ENCODE measurements around the gene SLC30A2.

SLC30A2 gene

DNA sequence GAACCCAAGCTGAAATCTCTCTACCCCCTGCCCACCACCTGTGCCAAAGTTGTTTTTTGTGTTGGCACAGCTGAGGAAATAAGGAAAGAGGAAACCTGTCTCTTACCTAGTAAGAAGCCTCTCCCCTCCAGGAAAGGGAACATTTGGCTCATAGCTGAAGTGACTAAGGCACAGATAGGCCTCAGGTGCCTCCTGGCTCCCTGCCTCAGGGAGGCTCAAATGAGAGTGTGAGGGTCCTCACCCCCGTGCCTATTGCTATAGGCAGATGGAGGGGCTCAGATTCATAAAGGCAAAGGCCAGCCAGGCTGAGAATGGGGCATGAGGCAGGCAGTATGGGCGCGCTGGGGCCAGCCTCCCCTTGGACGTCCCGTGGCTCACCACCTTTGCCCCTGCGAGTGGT, 7.4 kb downstream of the SLC30A2 start:
- DNase-seq, result no peak

DNA sequence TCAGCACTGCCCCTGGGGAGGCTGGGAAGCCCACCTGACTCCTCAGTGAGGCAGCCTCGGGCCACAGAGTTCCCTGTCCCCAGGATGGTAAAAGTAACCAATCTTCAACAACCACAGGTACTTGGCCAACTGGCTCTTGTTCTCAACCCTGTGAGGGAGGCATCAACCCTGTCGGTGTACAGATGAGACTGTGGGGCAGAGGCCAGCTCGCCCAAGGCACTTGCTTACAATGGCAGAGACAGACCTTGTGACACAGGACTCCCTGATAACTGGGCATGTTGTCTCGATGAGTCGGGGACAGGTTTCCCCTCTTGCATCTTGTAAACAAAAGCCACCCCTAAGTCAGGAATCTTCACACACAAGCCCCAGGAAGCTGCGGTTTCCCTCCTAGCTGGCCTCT, 8.0 kb downstream of the SLC30A2 start:
- DNase-seq, result no peak

DNA sequence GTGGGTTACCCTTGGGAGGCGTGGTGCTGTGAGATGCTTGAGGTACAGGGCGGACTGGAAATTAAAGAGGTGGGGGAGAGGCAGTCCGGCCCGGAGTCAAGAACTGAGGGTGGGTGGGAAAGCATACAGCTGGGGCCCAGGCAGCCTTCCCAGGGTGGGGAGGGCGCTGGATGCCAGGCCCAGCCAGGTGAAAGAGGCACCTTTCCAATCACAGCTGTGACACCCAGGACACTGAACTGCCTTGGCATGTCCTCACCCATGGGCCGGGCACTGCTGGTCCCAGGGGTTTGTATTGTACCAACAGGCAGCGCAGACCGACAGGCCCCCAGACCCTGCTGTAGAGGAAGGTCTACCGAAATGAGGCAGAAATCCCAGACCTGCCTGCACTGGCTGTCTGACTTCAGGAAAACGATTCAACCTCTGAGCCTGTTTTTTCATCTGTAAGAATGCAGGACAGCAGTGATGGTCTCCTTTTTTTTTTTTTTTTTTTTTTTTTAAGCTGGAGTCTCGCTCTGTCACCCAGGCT, 9.1 kb downstream of the SLC30A2 start:
- DNase-seq, result no peak

DNA sequence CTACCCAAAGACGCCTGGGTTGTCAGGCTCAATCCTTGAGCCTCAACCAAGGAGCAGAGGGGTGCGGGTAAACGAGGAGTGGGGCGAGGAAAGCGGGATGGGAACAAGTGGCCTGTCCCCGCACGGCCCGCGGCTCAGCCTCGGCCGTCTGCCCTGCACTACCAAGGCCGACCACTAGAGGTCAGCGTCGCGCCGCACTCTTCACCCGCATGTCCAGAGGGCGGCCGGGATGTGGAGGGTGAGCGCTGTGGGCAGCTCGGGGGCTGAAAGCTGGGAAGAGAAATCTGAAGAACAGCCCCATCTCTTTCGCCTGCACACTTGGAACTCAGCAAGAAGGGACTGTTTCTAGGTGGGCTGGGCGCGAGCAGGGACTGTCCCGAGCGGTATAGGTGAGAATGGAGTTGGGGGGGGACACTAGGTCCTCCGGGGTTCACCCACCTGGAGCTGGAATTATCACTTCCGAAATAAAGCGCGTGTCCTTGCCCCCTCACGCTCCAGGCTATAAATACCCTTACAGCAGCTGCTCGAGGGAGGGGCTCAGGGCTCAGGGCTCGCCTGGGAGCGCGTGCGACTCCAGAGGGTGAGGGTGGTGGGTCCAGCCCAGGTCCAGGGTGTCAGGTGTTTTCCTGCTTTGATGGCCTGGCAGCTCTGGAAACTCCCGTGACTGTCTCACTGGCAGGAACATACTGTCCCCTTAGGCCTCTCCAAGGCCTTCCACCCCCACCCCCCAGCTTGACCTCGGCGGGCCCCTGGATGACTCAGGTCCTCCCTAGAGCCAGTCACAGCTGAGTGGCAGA, 9.8 kb downstream of the SLC30A2 start:
- no peak for DNase-seq

DNA sequence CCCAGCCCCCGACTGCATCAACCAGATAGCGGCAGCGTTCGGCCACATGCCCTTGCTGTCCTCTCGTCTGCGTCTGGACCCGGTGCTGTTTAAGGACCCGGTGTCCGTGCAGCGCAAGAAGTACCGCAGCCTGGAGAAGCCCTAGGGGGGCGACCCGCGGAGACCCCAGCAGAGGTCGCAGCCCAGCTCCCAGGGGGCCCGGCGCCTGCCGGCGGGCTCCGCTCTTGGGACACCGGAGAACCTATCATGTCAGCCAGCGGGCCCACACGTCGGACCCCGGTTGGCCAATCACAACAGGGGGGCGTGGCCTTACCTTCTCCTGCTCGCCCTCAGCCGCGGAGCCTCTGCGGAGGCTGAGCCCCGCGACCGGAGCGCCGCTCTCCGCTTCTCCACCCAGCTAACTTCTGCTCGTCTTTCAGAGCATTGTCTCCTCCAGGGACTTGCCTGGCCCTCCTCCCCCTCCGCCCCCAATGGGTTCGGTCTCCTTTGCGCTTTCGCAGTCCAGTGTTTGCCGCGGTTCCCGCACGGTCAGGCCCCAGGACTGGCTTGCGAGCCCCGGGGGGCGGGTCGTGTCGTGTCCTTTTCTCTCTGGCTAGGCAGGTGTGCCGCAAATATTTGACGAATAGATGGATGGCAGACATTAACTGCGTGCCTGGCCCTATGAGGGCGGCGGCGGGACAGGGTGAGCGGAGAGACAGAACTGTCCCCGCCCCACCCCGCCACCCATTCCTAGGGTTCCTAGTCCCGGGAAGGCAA, 10.5 kb downstream of the SLC30A2 start:
- DNase-seq, result peak; percentile 64

DNA sequence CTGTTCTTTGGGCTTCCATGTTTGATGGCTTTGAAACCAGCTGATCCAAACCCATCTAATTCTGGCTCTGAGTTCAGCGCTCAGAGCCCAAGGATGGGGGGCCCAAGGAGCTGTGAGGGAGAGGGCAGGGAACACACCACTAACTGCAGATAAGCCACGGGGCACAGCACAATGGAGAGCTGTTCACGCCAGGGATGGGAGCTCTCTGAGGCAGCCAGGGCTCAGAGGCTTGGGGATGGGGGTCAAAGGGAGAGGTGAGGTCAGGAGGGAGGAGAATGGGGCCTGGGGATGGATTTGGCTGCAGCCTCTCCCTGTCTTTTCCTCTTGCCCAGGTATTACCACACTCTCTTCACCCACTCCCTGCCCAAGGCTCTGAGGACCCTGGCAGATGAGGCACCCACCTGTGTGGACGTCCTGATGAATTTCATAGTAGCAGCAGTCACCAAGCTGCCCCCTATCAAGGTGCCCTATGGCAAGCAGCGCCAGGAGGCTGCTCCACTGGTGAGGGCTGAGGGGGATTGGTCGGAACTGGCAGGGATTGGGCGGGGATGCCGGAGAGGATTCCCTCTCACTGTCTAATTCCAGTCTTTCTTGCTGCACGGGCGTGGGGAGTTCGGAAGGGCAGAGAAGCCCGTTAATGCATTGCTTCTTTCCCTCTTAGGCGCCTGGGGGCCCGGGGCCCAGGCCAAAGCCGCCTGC, 11.3 kb downstream of the SLC30A2 start:
- no peak for DNase-seq

DNA sequence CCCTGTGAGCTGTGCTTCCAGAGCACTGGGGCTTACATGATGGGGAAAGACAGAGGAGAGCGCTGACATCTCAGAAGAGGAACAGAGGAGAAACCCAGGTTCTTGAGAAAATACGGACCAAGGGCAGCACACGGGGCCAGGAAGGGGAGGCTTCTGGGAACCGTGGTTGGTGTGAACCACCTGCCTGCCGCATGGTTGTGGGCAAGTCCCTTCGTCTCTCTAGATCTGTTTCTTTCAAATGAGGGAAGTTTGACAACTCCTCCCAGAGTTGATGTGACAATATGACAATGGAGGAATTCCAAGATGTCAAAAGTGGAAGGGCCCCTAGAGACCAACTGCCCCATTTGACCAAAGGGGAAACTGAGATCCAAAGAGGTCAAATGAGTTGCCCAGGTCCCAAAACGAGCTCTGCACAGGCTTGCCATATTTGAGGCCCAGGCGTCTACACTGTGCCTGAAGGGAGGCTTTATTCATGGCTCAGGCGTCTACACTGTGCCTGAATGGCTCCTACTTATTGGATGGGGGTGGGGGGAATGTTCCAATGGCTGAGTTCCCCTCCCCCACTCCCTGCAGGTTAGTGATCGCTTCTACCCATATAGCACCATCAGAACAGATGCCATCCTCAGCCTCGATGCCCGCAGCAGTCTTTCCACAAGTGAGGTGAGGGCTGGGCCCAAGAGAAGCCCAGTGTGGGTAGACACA, 13.1 kb downstream of the SLC30A2 start:
- DNase-seq, result no peak

DNA sequence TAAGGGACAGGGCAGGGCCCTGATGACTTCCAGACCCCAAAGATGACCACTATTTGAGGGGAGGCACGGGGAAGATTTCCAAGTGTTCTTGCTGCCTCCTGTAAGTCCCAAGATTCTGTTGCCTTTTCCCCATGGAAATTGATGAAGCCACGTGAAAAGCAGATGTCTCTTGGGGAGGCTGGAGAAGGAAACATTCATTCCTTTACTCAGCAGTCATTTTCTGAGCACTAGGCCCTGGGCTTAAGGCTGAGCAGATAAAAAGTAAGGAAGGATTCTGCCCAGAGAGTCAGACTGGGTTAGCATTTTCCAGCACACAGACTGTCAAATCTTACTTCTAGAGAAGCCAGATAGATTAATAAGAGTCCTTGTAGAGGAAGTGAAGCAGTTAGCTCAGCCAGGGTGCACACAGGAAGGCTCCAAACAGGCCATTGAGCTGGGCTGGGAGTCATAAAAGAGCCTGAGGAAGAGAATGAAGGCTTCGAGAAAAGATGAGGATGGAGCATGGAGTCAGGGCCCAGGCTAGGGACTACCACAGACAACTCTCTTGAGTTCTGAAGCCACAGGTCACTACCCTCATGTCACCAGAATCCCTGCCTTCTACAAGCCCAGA, 14.2 kb downstream of the SLC30A2 start:
- DNase-seq, result no peak

DNA sequence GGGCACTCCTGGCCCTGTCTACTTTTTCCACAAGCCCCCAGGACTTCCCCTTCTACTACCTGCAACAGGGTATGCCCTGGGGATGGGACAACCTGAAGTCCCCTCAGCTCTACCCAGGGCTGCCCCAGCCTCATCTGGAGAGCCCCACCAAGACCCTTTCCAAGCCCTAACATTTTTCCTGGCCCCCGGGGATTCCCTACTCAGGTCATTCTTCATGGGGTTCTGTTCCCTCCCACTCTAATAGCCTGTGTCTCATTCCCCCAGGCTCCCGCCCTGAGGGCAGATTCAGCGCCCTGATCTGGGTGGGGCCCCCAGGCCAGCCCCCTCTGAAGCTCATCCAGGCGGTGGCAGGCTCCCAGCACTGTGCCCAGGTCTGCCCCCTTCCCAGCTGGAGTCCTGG, 14.7 kb downstream of the SLC30A2 start:
- DNase-seq, result no peak

DNA sequence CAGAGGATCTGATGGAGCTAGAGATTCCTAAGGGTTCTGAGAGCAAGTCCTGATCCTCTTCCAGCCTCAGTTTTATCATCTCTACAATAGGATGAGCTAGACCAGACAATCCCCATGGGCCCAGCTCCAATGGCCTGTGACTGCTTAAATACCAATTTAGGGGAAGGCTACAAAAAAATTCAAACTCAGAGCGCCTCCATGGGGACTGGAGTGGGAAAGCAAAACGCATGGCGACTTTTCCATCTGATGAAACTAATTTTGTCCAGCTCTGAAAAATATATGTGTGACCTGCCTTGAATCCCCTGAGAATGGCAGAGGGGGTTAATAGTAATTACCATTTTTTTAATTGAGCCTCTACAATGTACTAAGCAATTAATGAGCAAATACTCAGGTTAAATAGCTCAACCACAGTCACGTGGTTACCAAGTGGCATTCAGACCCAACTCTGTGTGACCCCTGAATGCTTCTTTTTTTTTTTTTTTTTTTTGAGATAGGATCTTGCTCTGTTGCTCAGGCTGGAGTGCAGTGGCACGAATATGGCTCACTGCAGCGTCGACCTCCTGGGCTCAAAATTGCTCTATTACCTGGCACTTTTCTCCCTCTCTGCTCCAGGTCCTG, 15.9 kb downstream of the SLC30A2 start:
- DNase-seq, result no peak

DNA sequence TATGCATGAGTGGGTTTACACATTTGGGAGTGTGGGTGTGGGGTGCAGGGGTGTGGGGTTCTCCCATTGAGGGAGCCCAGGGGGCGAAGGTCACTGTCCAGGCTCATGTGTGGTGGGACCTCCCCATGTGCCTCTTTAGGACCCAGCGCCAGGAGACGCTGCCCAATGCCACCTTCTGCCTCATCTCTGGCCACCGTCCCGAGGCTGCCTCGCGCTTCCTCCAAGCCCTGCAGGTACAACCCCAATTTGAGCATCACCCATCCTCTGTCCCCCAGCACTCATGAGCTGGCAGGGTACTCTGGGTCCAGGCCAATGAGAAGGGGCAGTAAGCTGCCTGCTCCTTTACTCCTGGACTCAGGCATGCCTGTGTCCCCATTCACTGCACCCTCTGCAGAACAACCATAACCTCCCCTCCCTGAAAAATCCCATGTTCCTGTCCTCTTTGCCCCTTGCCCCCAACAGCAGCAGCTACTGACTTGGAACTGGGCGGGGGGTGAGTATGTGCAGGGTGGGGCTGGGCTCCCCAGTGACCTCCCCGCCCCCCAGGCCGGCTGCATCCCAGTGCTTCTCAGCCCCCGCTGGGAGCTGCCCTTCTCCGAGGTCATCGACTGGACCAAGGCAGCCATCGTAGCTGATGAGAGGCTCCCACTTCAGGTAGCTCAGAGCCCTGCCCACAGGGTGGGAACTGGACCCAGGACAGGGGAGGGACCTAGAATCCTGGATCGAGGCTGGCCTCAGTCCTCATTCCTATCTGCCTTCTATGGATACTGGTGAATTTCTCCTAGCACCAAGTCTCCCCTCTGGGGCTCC, 16.7 kb downstream of the SLC30A2 start:
- DNase-seq, result no peak

DNA sequence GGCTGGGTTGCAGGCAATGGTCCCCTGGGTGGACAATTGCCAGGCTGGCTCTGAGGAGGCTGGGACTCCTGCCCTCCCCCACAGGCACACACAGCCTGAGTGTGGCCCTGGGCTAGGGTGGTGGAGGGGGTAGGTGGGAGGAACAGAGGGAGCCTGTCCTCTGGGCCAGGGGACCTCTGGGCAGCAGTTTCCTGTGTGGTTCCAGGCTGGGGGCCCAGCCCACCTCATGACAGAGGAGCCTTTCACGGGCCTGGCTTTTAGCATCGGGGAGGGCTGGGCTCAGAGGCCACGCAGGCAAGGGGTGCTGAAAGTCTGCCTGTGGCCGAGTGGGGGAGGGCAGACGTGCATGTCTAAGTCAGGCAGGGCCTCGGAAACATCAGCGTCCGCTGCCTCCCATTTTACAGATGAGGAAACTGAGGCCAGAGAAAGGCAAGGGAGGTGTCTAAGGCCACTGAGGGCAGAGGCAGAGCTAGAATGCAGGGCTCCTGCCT, 17.4 kb downstream of the SLC30A2 start:
- DNase-seq, result no peak

DNA sequence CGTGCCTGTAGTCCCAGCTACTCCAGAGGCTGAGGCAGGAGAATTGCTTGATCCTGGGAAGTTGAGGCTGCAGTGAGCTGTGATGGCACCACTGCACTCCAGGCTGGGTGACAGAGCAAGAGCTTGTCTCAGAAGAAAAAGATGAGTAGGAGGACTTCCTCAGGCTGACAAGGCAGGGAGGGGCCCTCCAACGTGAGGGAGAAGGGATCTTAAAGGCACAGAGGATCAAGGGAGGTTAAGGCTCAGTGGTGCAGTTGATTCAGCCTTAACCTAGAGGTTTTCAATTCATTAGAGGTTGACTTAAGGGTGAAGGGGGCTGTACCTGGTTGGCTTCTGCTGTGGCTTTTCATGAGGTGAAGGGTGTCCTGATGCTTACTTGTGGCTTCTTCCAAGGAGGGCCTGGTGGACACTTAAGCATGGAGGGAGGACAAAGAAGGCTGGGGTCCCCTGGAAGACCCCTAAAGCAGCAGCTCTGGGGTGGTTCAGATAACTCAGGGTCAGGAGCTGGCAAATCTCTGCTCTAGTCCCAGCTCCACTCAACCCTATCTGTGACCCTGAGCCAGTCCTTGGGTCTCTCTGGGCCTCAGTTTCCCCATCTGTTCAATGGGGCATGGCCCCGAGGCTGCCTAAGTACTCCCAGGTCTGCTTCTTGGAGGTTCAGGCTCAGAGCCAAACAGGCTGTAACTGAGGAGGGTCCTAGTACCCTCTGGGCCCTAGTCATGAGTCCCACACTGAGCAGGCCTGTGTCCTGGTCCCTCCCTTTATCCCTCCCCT, 18.0 kb downstream of the SLC30A2 start:
- DNase-seq, result no peak

DNA sequence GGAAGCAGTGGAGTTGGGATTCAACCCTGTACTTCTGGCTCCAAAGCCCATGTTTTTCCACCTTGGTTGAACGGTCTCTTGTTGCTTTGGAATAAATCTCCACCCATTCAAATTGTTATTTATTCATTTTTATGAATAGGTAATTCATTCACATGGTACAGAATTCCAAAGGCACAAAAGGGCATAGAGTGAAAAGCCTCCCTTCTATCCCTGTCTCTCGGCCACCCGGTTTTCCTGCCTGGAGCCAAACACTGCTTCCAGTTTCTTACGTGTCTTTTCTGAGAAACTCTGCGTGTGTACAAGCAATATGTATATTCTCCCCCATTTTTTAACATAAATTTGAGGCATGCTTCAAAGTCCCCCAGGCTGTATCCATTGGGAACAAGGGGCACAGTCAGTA, 20.4 kb downstream of the SLC30A2 start:
- DNase-seq, result no peak

DNA sequence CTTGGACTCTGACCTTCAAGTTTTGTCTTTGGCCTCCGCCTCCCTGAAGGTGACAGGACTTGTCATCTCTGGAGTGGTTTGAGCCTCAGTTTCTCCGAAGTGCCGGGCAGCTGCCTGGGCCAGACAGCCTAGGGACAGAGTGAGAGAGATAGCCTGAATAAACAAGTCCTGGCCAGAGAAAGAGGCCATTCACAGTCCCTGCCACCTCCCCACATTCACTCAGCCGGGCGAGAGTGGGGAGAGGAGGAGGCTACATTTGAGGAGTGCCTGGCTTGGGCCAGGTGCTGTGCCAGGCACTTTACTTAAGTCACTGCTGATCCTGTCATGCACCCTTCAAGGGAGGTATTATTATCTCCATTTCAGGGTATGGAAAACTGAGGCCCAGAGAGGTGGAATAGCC, 20.9 kb downstream of the SLC30A2 start:
- DNase-seq, result no peak

DNA sequence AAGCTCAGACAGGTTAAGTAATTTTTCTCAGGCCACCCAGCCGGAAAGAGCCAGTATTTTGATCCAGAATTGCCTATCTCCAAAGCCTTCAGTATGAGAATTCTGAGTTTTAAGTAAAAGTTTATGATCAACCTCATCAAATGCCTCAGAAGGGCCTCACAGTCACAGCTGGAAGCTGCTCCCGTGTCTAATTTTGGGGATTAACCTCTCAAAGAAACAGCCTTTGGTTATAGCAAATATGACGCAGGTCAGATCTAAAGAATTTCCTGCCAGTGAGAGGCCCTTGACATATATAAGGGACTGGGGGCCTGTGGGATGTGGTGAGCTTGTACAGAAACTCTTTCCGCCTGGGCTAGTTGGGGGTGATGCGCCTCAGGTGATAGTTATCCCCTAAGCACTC, 22.1 kb downstream of the SLC30A2 start:
- DNase-seq, result no peak

DNA sequence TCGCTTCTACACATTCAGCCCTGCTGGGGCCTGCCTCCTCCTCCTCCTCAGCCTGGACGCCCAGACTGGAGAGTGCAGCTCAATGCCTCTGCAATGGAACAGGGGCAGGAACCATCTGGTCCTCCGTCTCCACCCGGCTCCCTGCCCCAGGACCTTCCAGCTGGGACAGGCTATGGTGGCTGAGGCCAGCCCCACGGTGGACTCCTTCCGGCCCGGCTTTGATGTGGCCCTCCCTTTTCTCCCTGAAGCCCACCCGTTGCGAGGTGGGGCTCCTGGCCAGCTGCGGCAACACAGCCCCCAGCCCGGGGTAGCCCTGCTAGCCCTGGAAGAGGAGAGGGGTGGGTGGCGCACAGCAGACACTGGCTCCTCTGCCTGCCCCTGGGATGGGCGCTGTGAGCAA, 22.9 kb downstream of the SLC30A2 start:
- DNase-seq, result no peak

DNA sequence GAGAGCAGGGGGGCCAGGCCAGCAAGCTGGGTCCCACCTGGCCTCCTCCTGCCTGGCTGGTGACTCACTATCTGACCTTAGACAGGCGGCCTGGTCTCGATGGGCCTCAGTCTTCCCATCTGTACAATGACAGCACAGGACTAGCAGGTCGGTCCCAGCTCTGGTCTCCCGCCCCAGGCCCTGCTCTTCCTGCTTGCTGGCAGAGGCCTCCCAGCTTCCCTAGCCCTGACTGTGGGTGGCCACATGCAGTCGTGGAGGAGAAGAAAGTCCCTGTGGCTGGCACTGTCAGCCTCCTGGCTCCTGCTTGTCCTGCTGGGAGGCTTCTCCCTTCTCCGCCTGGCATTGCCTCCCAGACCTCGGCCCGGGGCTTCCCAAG, 23.5 kb downstream of the SLC30A2 start:
- DNase-seq, result no peak

DNA sequence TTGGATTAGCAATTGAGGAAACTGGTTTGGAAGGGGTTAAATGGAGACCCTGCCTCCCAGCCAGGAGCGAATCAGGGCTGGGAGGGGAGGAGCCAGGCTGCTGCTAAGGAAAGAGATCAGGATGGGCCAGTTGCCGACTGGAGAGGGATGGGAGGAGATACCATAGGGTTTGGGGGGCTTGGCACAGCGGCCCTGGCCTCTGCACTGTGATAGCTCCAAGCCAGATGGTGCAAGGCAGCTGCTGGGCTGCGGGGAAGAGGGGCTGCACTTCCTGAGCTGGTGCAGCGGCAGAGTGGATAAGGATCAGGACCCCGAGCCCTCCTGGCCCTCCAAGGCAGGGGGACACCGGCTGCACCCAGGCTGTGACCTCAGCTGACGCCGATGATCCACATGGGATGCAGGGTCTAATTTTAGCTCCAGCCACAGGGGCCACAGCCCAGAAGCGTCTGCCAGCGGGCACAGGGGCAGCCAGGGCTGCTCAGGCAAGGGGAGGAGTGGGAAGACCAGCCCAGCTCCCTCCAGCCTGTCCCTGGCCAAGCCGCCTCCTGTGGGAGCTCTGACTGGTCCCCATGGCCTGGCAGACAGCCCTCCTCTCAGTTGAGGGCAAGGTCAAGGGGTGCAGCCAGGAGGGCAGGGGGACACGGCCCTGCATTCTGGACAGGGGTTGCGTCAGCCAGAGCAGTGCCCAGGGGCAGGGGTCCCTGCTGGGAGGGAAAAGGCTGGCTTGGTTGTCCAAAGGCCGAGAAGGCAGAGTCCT, 24.1 kb downstream of the SLC30A2 start, which contains the start of gene EXTL1:
Gene EXTL1, plus strand, starts transcription at position 129 of the 757 bp plus-strand sequence. CDS start 872 bp downstream, outside the sequence.
- no peak for DNase-seq

All from SHP77 treated with DMSO at 0.1 percent for 48 hours (cell line).